K562 (cell line): ENCODE measurements around the gene TXNL1. TPM values are rescaled to one million over a fixed set of nuclear protein-coding genes. Genes with fewer than 3 reads are reported as not detected.

ENCODE experiments used
- CTCF ChIP-seq, 3 experiments: IDR thresholded peaks in 2 of 3; conservative IDR thresholded peaks in 1 of 3; 2 replicates each; pipeline ENCODE4 v1.5.1; 2011 to 2012; ENCODE audit warnings: low read length in 3 of 3, mild to moderate bottlenecking in 3 of 3, control low read depth in 2 of 3, improper control_type of control experiment in 1 of 3, inconsistent platforms in 1 of 3, low read depth in 1 of 3, mixed read lengths in 1 of 3, moderate library complexity in 1 of 3; ENCODE audit not compliant: insufficient read depth in 2 of 3
- GATA2 ChIP-seq: sonication (generic); formaldehyde crosslinking; IDR thresholded peaks from 2 replicates; pipeline ENCODE4 v1.4.0; 2020; ENCODE audit warnings: mild to moderate bottlenecking, missing genetic modification reagents
- MAZ ChIP-seq, 2 experiments: fragments of 450-650 bp in 1 of 2; sonication (generic) in 1 of 2; formaldehyde crosslinking; IDR thresholded peaks in 1 of 2; conservative IDR thresholded peaks in 1 of 2; 2 replicates each; pipeline versions ENCODE4 v1.4.0 to v1.5.0; 2020; ENCODE audit warnings: mild to moderate bottlenecking in 1 of 2, missing genetic modification reagents in 1 of 2
- PPARD ChIP-seq: fragments of 250-450 bp; sonication (Bioruptor Pico); IDR thresholded peaks from 2 replicates; pipeline ENCODE4 v1.8.0; 2022; ENCODE audit warnings: inconsistent platforms, mild to moderate bottlenecking, moderate library complexity
- SRF ChIP-seq, 2 experiments: fragments of 250-450, 450-650 bp in 1 of 2; sonication (Bioruptor Pico) in 1 of 2; sonication (generic) in 1 of 2; formaldehyde crosslinking; IDR thresholded peaks; 2 replicates each; pipeline versions ENCODE4 v1.5.0 to v1.5.1; 2020 to 2022; ENCODE audit warnings: mild to moderate bottlenecking in 1 of 2, missing genetic modification reagents in 1 of 2
- SRSF7 ChIP-seq: fragments of 200-400 bp; formaldehyde crosslinking; optimal IDR thresholded peaks from 2 replicates; pipeline ENCODE3; 2017; ENCODE audit warnings: mild to moderate bottlenecking, low read depth, low read length
- XRCC5 ChIP-seq: fragments of 200-400 bp; formaldehyde crosslinking; IDR thresholded peaks from 2 replicates; pipeline ENCODE4 v1.6.1; 2017; ENCODE audit warnings: low read depth, mild to moderate bottlenecking, low read length
- YY1 ChIP-seq, 3 experiments: IDR thresholded peaks; 2 replicates each; pipeline ENCODE4 v1.6.1; 2011; ENCODE audit warnings: low read length in 2 of 3, mild to moderate bottlenecking in 2 of 3, moderate library complexity in 2 of 3, borderline replicate concordance in 1 of 3, control low read depth in 1 of 3, low read depth in 1 of 3; ENCODE audit not compliant: insufficient read depth in 3 of 3, insufficient replicate concordance in 2 of 3, control insufficient read depth in 1 of 3, insufficient read length in 1 of 3; ENCODE audit errors: extremely low read depth in 1 of 3
- ZNF318 ChIP-seq, 2 experiments: fragments of 450-650 bp; IDR thresholded peaks; 2 replicates each; pipeline ENCODE4 v1.6.1; 2016; ENCODE audit warnings: mild to moderate bottlenecking in 2 of 2, borderline replicate concordance in 1 of 2, low read depth in 1 of 2, moderate library complexity in 1 of 2
- ZNF518B ChIP-seq: fragments of 250-450 bp; sonication (Bioruptor Pico); IDR thresholded peaks from 2 replicates; pipeline ENCODE4 v1.5.0; 2021; ENCODE audit warnings: mild to moderate bottlenecking, moderate library complexity
- polyA plus RNA-seq, 8 experiments: library from polyadenylated mRNA; depleted of rRNA in 4 of 8; stranded (reverse) in 5 of 8; unstranded in 3 of 8; fragments of >200 nt; fragmentation: Nextera tagmentation in 2 of 8; fragmentation: Illumina TruSeq in 1 of 8; extraction: Ambion mirVana in 2 of 8; extraction: Trizol in 1 of 8; gene quantifications; 2 replicates each; pipeline versions ENCODE4 v1.2.1 to v1.2.3, GENCODE V29; 2011 to 2014; ENCODE audit warnings: inconsistent platforms in 1 of 8, missing spikeins in 1 of 8
- total RNA-seq, 7 experiments: library from RNA; depleted of rRNA in 6 of 7; stranded (reverse); fragments of >200 nt in 6 of 7; fragmentation: Illumina TruSeq in 2 of 7; extraction: Trizol in 2 of 7; gene quantifications; 2 replicates each; pipeline versions ENCODE4 v1.2.1 to v1.2.3, GENCODE V29; 2011 to 2021; ENCODE audit warnings: low replicate concordance in 1 of 7

TXNL1 gene
- total and polyA plus RNA-seq, 9 of the 15 experiments (the other 6 are each of a cell fraction or from before 2014, with no cell fraction given) = 45.4 to 103 (median 65.7) TPM

- no peak for TF ChIP-seq ZNF318 (IDR thresholded peaks at IDR 0.05; ENCODE audit: borderline replicate concordance in 1 of 2, low read depth in 1 of 2)
- TF ChIP-seq PPARD = no peak
- TF ChIP-seq ZNF518B (CRISPR knock-in tag) = no peak
- TF ChIP-seq MAZ (CRISPR knock-in tag; conservative IDR thresholded peaks at IDR 0.05 in 1 of 2, IDR thresholded peaks at IDR 0.05 in 1 of 2) = no peak
- TF ChIP-seq GATA2 (CRISPR knock-in tag) = no peak
- peak; percentile 73 to 99 (median 76) for TF ChIP-seq CTCF (IDR thresholded peaks at IDR 0.05 in 2 of 3, conservative IDR thresholded peaks at IDR 0.05 in 1 of 3; ENCODE audit: insufficient read depth in 2 of 3, low read depth in 1 of 3, low read length in 3 of 3)
- TF ChIP-seq XRCC5 = no peak
- TF ChIP-seq SRSF7 = no peak
- no peak for TF ChIP-seq SRF (CRISPR knock-in tag; IDR thresholded peaks at IDR 0.05)
- TF ChIP-seq YY1 (IDR thresholded peaks at IDR 0.05; ENCODE audit: borderline replicate concordance in 1 of 3, control insufficient read depth in 1 of 3, extremely low read depth in 1 of 3, insufficient read depth in 3 of 3, insufficient read length in 1 of 3, insufficient replicate concordance in 2 of 3, low read depth in 1 of 3, low read length in 2 of 3) = peak in 2 of 3 experiments; percentile 28 to 46
Measured at GRCh38 chr18:56563568-56563967, 74.8 kb downstream of the TXNL1 start (continued).
